Activated naive CD8-positive, alpha-beta T cell treated with anti-CD3 and anti-CD28 coated beads for 36 hours (primary cell): Measurements from ENCODE around the gene RSKR. TPM values are rescaled to one million over a fixed set of nuclear protein-coding genes. Genes with fewer than 3 reads are reported as not detected.
"Not testable (repeated sequence)": the region's sequence is repeated elsewhere in the genome, so short reads cannot be mapped to it uniquely, and the experiment has no call there.

Source experiments
- DNase-seq: peaks from one replicate; pipeline ENCODE4 v3.0.0; 2021
- H3K27ac Mint-ChIP-seq: one replicate; pipeline ENCODE4 v1.8.0; 2022; ENCODE audit warnings: mild to moderate bottlenecking, moderate library complexity, mixed read lengths
- H3K27me3 Mint-ChIP-seq: one replicate; pipeline ENCODE4 v1.8.0; 2022; ENCODE audit warnings: mild to moderate bottlenecking, mixed read lengths
- H3K36me3 Mint-ChIP-seq: one replicate; pipeline ENCODE4 v1.8.0; 2021; ENCODE audit warnings: mild to moderate bottlenecking, mixed read lengths
- H3K4me1 Mint-ChIP-seq: one replicate; pipeline ENCODE4 v1.8.0; 2021; ENCODE audit warnings: mixed read lengths
- H3K4me3 Mint-ChIP-seq: one replicate; pipeline ENCODE4 v1.8.0; 2022; ENCODE audit warnings: mild to moderate bottlenecking, moderate library complexity, mixed read lengths
- H3K9me3 Mint-ChIP-seq: one replicate; pipeline ENCODE4 v1.8.0; 2022; ENCODE audit warnings: mixed read lengths
- total RNA-seq, 2 experiments: library from RNA; stranded (reverse); gene quantifications; one replicate each; pipeline ENCODE4 v1.2.3, GENCODE V29; 2021

Gene RSKR
- total RNA-seq = 10 to 100 TPM; 14.3 to 17.8 TPM

DNA sequence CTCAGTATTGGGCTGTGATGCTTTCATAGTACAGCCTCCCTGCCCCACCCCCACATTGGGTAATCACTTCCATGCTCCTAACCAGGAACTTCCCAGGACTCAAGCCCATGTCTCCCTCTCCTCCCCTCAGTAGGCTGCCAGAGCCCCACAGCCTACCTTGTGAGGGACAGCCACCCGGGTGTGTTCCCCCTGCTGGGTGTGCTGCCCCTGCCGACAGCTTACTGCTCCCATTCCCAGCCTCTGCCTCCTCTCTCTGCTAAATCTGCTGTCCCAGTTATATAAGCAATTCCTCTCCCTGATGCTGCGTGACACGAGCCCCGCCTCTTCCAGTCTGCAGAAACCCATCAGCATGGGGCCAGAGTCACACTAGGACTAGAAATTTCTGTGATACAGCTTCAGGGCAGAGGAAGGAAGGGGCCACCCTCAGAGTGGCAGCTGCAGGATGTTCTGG lies at the start of gene RSKR:
TSS of gene RSKR (minus strand) at position 255 of the 451 bp plus-strand sequence. CDS start at position 231, 24 bp downstream.
- Mint-ChIP-seq H3K36me3 (peaks cover 19% of the 10 kb centered on the region), H3K27me3 (no peaks in the 10 kb centered on the region), H3K4me3 (no peak within 1 kb of the TSS), H3K9me3 (no peaks in the 10 kb centered on the region), H3K4me1 (no peaks in the 10 kb centered on the region), H3K27ac (no peak within 1 kb of the TSS)
- DNase-seq = no peak

GRCh38 chr17:28663723-28664122 lies 49.7 kb upstream of the RSKR start:
- peaks cover 48% of the 10 kb centered on the region for H3K4me1 Mint-ChIP-seq
- DNase-seq = no peak
- H3K4me3 Mint-ChIP-seq = peak overlapping the region; percentile 99
- no peaks in the 10 kb centered on the region for H3K27me3 Mint-ChIP-seq
- no peaks in the 10 kb centered on the region for H3K9me3 Mint-ChIP-seq
- peaks cover 37% of the 10 kb centered on the region for H3K36me3 Mint-ChIP-seq
- H3K27ac Mint-ChIP-seq = peak overlapping the region; percentile 98

GRCh38 chr17:28662527-28662829 lies 48.5 kb upstream of the RSKR start:
- H3K4me1 Mint-ChIP-seq = peaks cover 41% of the 10 kb centered on the region
- no peaks in the 10 kb centered on the region for H3K27me3 Mint-ChIP-seq
- H3K9me3 Mint-ChIP-seq = no peaks in the 10 kb centered on the region
- DNase-seq = no peak
- peak overlapping the region; percentile 99 for H3K4me3 Mint-ChIP-seq
- H3K27ac Mint-ChIP-seq = peak overlapping the region; percentile 98
- H3K36me3 Mint-ChIP-seq = peaks cover 41% of the 10 kb centered on the region

DNA sequence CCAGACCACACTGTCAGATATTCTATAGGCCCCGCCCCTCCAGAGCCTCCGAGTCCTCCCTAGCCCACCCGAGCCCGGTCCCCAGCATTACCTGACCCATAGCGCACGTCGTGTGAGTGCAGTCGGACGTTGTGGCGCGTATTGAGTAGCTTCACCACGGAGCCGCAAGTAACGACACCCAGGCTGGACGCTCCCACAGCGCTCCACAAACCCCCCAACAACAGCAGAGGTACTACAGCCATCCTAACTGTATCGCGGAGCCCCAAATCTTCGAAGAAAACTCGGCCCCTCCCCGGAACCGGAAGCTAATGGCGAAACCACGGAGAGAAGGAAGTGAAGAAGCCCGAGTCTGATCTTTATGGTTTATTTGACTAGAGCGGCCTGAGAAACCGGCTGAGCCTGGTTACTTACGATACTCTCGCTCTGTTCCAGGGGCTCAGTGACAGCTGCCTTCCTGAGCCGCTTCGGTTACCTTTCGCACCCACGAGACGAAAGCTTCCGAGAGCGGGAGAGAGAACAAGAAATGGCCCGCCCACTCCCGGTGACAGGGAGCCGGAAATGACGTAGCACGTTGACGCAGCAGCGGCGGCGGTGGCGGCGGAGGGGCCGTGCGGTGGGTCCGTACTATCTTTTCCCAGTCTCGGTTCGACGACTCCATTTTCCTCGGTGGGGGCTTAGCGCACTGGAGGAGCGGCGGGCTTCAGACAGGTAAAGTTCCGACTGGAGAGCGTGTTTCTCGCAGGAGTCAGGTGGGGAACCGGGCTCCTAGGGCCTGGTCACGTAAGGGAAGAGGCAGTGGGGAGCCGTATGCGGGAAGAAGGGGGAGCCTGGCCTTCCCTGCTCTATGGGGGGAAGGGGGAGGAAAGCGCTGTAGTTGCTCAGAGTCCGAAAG lies 47.9 kb upstream of the RSKR start, which contains the start of the genes SDF2 and SUPT6H:
TSS of gene SDF2 (minus strand) at position 272 of the 892 bp plus-strand sequence. CDS start at position 242, 30 bp downstream.
TSS of gene SUPT6H (plus strand) at position 571 of the 892 bp plus-strand sequence. CDS start 11,197 bp downstream, outside the sequence.
- H3K4me3 Mint-ChIP-seq = peak within 1 kb of the TSS; percentile 99
- H3K27me3 Mint-ChIP-seq = no peaks in the 10 kb centered on the region
- peaks cover 40% of the 10 kb centered on the region for H3K36me3 Mint-ChIP-seq
- peak within 1 kb of the TSS; percentile 98 for H3K27ac Mint-ChIP-seq
- H3K9me3 Mint-ChIP-seq = no peaks in the 10 kb centered on the region
- DNase-seq = peak; percentile 93
- H3K4me1 Mint-ChIP-seq = peaks cover 40% of the 10 kb centered on the region

- Mint-ChIP-seq H3K4me1 (peaks cover 36% of the 10 kb centered on the region), H3K36me3 (peaks cover 29% of the 10 kb centered on the region)
- not testable (repeated sequence) for DNase-seq, H3K4me3 Mint-ChIP-seq, H3K9me3 Mint-ChIP-seq, H3K27ac Mint-ChIP-seq, H3K27me3 Mint-ChIP-seq
Measured at GRCh38 chr17:28659497-28659881, 45.5 kb upstream of the RSKR start.

DNA sequence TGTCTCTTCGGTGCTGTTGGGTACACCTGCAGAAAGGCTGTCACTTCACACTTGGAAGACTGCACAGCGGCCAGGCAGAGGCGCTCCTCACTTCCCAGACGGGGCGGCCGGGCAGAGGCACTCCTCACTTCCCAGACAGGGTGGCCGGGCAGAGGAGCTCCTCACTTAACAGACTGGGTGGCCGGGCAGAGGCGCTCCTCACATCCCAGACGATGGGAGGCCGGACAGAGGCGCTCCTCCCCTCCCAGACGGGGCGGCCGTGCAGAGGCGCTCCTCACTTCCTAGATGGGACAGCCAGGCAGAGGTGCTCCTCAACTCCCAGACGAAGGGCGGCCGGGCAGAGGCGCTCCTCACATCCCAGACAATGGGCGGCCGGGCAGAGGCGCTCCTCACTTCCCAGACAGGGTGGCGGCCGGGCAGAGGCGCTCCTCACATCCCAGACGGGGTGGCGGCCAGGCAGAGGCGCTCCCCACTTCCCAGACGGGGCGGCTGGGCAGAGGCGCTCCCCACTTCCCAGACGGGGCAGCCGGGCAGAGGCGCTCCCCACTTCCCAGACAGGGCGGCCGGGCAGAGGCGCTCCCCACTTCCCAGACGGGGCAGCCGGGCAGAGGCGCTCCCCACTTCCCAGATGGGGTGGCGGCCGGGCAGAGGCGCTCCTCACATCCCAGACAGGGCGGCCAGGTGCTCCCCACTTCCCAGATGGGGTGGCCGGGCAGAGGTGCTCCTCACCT lies 44.9 kb upstream of the RSKR start:
- not testable (repeated sequence) for H3K9me3 Mint-ChIP-seq, DNase-seq, H3K4me3 Mint-ChIP-seq, H3K27me3 Mint-ChIP-seq, H3K27ac Mint-ChIP-seq
- peaks cover 32% of the 10 kb centered on the region for H3K4me1 Mint-ChIP-seq
- H3K36me3 Mint-ChIP-seq = peaks cover 28% of the 10 kb centered on the region

GRCh38 chr17:28658342-28658741 lies 44.4 kb upstream of the RSKR start:
- not testable (repeated sequence) for H3K4me3 Mint-ChIP-seq, H3K27me3 Mint-ChIP-seq, DNase-seq, H3K9me3 Mint-ChIP-seq, H3K27ac Mint-ChIP-seq
- H3K4me1 Mint-ChIP-seq = peaks cover 28% of the 10 kb centered on the region
- H3K36me3 Mint-ChIP-seq = peaks cover 26% of the 10 kb centered on the region

DNA sequence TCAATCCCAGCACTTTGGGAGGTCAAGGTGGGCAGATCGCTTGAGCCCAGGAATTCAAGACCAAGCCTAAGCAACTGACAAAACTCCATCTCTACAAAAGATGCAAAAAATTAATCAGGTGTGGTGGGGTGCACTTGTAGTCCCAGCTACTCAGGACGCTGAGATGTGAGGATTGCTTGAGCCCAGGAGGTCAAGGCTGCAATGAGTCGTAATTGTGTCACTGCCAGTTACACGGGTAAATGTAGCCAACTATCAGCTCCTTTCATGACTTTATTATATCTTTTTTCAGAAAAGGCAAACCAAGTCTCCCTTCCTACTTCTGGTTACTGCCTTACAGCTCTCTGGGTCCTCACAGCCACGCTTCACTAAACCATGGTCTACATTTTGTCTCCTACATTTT lies 43.8 kb upstream of the RSKR start:
- peaks cover 21% of the 10 kb centered on the region for H3K36me3 Mint-ChIP-seq
- peak overlapping the region; percentile 71 for H3K27ac Mint-ChIP-seq
- H3K4me3 Mint-ChIP-seq = no peak overlapping the region

GRCh38 chr17:28655160-28655559 lies 41.2 kb upstream of the RSKR start:
- Mint-ChIP-seq H3K4me3 (no peak overlapping the region), H3K36me3 (peaks cover 17% of the 10 kb centered on the region), H3K27me3 (no peaks in the 10 kb centered on the region), H3K4me1 (peaks cover 12% of the 10 kb centered on the region), H3K27ac (no peak overlapping the region), H3K9me3 (no peaks in the 10 kb centered on the region)
- no peak for DNase-seq

More for the DNA sequence above, 43.8 kb upstream of the RSKR start:
- no peak for DNase-seq
- Mint-ChIP-seq H3K27me3 (no peaks in the 10 kb centered on the region), H3K4me1 (peaks cover 22% of the 10 kb centered on the region), H3K9me3 (no peaks in the 10 kb centered on the region)

DNA sequence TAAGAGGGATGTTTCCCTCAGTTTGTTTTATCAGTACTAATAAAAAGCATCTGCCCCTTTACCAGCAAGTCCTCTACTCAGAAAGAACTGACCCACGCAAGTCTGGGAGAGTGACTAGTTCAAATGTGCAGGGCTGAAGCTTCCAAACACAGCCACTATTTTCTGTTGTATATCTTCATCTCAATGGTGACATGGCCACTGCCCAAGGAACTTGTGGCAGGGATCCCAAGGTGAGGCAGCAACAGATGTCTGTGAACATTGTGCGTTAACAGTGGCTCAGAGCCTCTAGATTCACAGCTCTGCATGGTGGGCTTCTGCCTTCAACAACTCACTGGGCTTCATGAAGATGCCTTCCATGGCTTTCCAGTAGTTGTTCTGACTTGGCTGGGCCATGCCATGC lies 34.7 kb upstream of the RSKR start:
- DNase-seq = no peak
- H3K36me3 Mint-ChIP-seq = peaks cover 10% of the 10 kb centered on the region
- no peaks in the 10 kb centered on the region for H3K27me3 Mint-ChIP-seq
- H3K9me3 Mint-ChIP-seq = no peaks in the 10 kb centered on the region
- peaks cover 22% of the 10 kb centered on the region for H3K4me1 Mint-ChIP-seq
- H3K27ac Mint-ChIP-seq = no peak overlapping the region
- no peak overlapping the region for H3K4me3 Mint-ChIP-seq

- Mint-ChIP-seq H3K4me3 (peak overlapping the region; percentile 87), H3K4me1 (peaks cover 31% of the 10 kb centered on the region), H3K36me3 (peaks cover 23% of the 10 kb centered on the region), H3K9me3 (no peaks in the 10 kb centered on the region), H3K27me3 (no peaks in the 10 kb centered on the region), H3K27ac (peak overlapping the region; percentile 88)
- DNase-seq = no peak
Measured at GRCh38 chr17:28646039-28646754, 32.2 kb upstream of the RSKR start.

- DNase-seq = no peak
- H3K9me3 Mint-ChIP-seq = no peaks in the 10 kb centered on the region
- H3K36me3 Mint-ChIP-seq = peaks cover 28% of the 10 kb centered on the region
- peaks cover 31% of the 10 kb centered on the region for H3K4me1 Mint-ChIP-seq
- H3K27me3 Mint-ChIP-seq = no peaks in the 10 kb centered on the region
- peak overlapping the region; percentile 88 for H3K27ac Mint-ChIP-seq
- peak overlapping the region; percentile 87 for H3K4me3 Mint-ChIP-seq
Measured at GRCh38 chr17:28645576-28645939, 31.6 kb upstream of the RSKR start.

DNA sequence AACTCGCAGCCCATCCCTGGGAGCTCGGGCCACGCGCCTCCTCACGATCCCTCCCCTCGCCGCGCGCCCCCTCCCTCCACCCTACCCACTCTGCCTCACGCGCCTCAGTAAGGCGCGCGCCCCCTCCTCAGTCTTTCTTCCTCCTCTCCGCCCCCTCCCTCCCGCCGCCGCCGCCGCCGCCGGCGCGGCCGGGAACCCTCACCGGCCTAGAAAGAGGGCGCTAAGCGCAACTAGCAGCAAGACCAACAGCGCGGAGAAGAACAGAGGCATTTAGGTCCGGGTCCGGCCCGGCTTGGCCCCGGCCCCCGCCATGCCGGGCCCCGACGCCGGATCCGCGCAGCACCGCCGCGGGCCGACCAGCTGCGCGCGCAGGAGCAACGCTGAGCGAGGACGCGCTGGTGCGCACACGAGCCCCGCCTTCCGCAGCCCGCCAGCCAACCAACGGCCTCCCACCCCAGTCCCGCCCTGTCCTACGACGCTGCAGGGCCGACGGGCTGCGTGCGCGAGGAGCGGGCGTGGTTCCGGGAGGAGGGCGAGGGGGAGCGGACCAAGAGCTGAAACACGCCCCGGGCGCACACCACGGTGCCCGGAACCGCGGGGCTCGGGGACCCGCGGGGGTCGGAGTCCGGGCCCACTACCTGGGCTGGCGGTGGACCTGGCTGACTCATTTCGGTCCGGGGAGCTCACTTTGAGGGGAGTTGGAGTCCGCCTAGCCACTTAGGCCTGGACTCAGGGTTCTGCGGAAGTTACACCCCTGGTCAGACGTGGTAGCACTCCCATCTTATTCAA lies 31.0 kb upstream of the RSKR start, which contains the start of gene BLTP2:
TSS of gene BLTP2 (minus strand) at position 372 of the 789 bp plus-strand sequence. CDS start at position 270, 102 bp downstream.
- Mint-ChIP-seq H3K27me3 (no peaks in the 10 kb centered on the region), H3K27ac (peak within 1 kb of the TSS; percentile 88), H3K4me1 (peaks cover 31% of the 10 kb centered on the region), H3K36me3 (peaks cover 30% of the 10 kb centered on the region), H3K9me3 (no peaks in the 10 kb centered on the region), H3K4me3 (peak within 1 kb of the TSS; percentile 87)
- peak; percentile 97 for DNase-seq
